Measurements from ENCODE around the gene NFE2L3. TPM values are rescaled to one million over a fixed set of nuclear protein-coding genes. Genes with fewer than 3 reads are reported as not detected.

The NFE2L3 gene
- total and polyA plus RNA-seq, 9 of the 15 experiments (the other 6 are each of a cell fraction or from before 2014, with no cell fraction given), result 2.9 to 16.9 (median 12.4) TPM

DNA sequence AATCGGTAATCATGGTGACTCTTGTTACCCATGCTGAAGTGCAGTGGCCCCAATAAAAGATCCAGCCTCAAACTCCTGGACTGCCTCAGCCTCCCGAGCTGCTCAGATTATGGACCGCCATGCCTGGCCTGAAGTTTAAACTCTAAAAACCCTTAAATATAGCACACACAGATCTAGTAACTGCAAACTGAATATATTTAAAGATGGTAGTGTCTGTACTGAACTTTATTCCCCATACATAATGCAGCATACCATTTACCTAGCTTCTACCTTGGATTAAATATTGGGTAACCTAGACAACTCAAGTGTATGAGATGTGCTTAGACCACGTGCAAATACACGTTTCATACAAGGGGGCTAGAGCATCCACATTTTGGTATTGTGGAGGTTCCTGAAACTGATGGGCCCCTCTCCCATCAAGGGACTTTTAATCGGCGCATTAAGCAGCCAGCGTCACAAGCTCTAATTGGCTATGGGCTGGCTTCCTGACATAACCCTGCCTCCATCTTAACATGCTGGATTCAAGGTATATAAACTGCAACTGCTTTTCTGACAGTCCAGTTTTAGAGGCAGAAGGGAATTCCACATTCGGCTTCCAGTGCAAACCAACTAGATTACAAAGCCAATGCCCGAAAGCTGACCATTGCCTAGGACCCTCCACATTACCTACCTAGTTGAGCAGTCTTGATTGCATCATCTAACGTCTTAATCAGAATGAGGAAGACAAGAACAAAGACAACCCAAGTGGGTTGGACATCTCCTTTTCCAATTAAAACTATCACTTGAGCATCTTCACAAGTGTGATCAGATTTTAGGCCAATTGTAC lies 35.6 kb downstream of the NFE2L3 start (continued):
- TF ChIP-seq RFX5 (IDR thresholded peaks at IDR 0.05; ENCODE audit: low read depth, low read length) (no peak), HSF4 (CRISPR knock-in tag; IDR thresholded peaks at IDR 0.05; ENCODE audit: borderline replicate concordance) (no peak), RAD51 (IDR thresholded peaks at IDR 0.05; ENCODE audit: borderline replicate concordance, low read depth) (no peak), ZNF184 (CRISPR knock-in tag; IDR thresholded peaks at IDR 0.05) (no peak), ETV6 (IDR thresholded peaks at IDR 0.05; ENCODE audit: borderline replicate concordance in 1 of 2, low read depth in 2 of 2, low read length in 1 of 2) (no peak), ETV6 (CRISPR knock-in tag; IDR thresholded peaks at IDR 0.05; ENCODE audit: borderline replicate concordance) (no peak), HEY1 (CRISPR knock-in tag; IDR thresholded peaks at IDR 0.05; ENCODE audit: borderline replicate concordance) (peak; percentile 25; the same call in 1 of the 2 replicates), E2F6 (IDR thresholded peaks at IDR 0.05; ENCODE audit: borderline replicate concordance in 1 of 2, extremely low read depth in 1 of 2, insufficient read depth in 1 of 2, insufficient read length in 1 of 2, low read depth in 1 of 2, low read length in 1 of 2, poor library complexity in 1 of 2, severe bottlenecking in 1 of 2) (no peak), ZNF707 (CRISPR knock-in tag; conservative IDR thresholded peaks at IDR 0.05) (no peak), MCM3 (IDR thresholded peaks at IDR 0.05) (no peak), ZHX1 (conservative IDR thresholded peaks at IDR 0.05; ENCODE audit: low read length) (no peak; the same call in 1 of the 2 replicates), NFIX (CRISPR knock-in tag; IDR thresholded peaks at IDR 0.05; ENCODE audit: low read depth) (no peak), GABPA (tag; conservative IDR thresholded peaks at IDR 0.05; ENCODE audit: low read depth) (no peak), ZNF561 (CRISPR knock-in tag; conservative IDR thresholded peaks at IDR 0.05) (no peak), ETS2 (tag; IDR thresholded peaks at IDR 0.05; ENCODE audit: borderline replicate concordance, poor library complexity, severe bottlenecking) (no peak)
- TF ChIP-seq, protein P1, sequence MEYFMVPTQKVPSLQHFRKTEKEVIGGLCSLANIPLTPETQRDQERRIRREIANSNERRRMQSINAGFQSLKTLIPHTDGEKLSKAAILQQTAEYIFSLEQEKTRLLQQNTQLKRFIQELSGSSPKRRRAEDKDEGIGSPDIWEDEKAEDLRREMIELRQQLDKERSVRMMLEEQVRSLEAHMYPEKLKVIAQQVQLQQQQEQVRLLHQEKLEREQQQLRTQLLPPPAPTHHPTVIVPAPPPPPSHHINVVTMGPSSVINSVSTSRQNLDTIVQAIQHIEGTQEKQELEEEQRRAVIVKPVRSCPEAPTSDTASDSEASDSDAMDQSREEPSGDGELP (CRISPR knock-in tag; IDR thresholded peaks at IDR 0.05; ENCODE audit: borderline replicate concordance), result no peak
- TF ChIP-seq, protein P2, sequence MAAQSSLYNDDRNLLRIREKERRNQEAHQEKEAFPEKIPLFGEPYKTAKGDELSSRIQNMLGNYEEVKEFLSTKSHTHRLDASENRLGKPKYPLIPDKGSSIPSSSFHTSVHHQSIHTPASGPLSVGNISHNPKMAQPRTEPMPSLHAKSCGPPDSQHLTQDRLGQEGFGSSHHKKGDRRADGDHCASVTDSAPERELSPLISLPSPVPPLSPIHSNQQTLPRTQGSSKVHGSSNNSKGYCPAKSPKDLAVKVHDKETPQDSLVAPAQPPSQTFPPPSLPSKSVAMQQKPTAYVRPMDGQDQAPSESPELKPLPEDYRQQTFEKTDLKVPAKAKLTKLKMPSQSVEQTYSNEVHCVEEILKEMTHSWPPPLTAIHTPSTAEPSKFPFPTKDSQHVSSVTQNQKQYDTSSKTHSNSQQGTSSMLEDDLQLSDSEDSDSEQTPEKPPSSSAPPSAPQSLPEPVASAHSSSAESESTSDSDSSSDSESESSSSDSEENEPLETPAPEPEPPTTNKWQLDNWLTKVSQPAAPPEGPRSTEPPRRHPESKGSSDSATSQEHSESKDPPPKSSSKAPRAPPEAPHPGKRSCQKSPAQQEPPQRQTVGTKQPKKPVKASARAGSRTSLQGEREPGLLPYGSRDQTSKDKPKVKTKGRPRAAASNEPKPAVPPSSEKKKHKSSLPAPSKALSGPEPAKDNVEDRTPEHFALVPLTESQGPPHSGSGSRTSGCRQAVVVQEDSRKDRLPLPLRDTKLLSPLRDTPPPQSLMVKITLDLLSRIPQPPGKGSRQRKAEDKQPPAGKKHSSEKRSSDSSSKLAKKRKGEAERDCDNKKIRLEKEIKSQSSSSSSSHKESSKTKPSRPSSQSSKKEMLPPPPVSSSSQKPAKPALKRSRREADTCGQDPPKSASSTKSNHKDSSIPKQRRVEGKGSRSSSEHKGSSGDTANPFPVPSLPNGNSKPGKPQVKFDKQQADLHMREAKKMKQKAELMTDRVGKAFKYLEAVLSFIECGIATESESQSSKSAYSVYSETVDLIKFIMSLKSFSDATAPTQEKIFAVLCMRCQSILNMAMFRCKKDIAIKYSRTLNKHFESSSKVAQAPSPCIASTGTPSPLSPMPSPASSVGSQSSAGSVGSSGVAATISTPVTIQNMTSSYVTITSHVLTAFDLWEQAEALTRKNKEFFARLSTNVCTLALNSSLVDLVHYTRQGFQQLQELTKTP (IDR thresholded peaks at IDR 0.05; ENCODE audit: low read depth in 1 of 2, partially characterized antibody in 2 of 2), result no peak
